ENCODE results near the gene PFDN1.

The PFDN1 gene

DNA sequence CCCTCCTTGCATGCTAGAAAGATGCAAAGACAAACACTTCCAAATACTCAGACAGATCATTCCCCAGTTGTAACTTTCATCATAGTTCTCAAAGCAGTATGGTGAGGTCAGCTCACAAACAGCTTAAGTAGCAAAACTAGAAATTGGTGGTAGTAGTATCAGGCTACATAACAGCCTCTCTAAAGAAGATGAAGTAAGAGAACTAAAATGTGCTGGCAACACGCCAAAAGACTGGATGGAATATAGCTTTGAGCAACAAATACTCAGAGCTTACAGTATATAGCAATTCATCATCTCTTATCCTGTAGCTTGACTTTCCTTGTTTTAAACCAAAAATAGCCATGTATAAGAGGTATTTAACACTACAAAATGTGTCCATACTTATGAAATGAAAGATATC, 7.5 kb downstream of the PFDN1 start:
- TF ChIP-seq, protein P1, sequence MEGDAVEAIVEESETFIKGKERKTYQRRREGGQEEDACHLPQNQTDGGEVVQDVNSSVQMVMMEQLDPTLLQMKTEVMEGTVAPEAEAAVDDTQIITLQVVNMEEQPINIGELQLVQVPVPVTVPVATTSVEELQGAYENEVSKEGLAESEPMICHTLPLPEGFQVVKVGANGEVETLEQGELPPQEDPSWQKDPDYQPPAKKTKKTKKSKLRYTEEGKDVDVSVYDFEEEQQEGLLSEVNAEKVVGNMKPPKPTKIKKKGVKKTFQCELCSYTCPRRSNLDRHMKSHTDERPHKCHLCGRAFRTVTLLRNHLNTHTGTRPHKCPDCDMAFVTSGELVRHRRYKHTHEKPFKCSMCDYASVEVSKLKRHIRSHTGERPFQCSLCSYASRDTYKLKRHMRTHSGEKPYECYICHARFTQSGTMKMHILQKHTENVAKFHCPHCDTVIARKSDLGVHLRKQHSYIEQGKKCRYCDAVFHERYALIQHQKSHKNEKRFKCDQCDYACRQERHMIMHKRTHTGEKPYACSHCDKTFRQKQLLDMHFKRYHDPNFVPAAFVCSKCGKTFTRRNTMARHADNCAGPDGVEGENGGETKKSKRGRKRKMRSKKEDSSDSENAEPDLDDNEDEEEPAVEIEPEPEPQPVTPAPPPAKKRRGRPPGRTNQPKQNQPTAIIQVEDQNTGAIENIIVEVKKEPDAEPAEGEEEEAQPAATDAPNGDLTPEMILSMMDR (IDR thresholded peaks at IDR 0.05; ENCODE audit: extremely low read depth, missing control alignments): no peak
- no peak for DNase-seq (ENCODE audit: low spot score)

- no peak for DNase-seq (ENCODE audit: low spot score)
- TF ChIP-seq, protein P1 (IDR thresholded peaks at IDR 0.05; ENCODE audit: extremely low read depth, missing control alignments): no peak
These were observed 8.1 kb downstream of the PFDN1 start for GRCh38 chr5:140294753-140295152.

DNA sequence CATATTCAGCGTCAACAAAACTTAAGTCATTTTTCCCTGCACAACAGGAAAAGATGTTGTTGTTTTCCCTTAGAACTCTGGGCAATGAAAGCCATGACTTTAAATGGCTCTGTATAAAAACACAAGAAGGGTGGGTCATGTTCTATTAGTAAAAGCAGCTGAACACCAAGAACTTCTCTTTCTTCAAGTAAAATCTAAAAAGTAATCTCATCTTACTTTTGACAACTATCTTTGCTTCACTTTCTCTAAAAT, 9.1 kb downstream of the PFDN1 start:
- DNase-seq (ENCODE audit: low spot score): no peak
- TF ChIP-seq, protein P1 (IDR thresholded peaks at IDR 0.05; ENCODE audit: extremely low read depth, missing control alignments): no peak

DNA sequence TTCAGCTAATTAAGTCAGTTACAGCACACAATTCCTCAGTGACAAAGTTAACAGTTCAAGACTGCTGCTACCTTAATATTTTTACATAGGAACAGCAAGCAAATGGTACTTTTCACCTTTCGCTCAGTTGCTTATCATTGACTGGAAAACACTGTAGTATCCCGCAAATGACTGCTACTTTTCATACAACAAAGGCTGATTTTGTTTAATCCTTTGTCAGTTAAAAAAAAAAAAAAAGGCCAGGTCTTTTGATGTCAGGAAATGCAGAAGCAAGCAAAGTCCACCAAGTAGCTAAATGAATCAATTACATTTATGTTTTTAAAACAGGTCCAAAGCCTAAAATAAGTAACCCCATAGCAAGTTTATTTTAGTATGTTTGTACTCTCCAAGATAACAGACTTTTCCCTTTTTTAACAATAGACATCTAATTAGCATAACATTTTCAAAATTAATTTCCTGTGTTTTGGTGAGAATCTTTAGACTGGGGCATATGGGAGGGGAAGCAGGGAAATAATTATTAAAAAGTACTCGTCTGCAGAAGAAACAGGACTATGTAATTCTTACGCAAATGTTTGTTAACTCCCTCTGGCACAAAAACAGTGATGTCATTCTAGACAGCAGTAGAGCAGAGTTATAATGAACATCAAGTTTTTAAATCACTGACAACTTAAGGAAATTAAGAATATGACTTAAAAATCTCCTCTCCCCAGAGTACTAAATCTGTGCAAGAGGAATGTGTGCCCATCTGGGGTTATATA, 9.6 kb downstream of the PFDN1 start:
- DNase-seq (ENCODE audit: low spot score): no peak
- TF ChIP-seq, protein P1 (IDR thresholded peaks at IDR 0.05; ENCODE audit: extremely low read depth, missing control alignments): no peak

DNA sequence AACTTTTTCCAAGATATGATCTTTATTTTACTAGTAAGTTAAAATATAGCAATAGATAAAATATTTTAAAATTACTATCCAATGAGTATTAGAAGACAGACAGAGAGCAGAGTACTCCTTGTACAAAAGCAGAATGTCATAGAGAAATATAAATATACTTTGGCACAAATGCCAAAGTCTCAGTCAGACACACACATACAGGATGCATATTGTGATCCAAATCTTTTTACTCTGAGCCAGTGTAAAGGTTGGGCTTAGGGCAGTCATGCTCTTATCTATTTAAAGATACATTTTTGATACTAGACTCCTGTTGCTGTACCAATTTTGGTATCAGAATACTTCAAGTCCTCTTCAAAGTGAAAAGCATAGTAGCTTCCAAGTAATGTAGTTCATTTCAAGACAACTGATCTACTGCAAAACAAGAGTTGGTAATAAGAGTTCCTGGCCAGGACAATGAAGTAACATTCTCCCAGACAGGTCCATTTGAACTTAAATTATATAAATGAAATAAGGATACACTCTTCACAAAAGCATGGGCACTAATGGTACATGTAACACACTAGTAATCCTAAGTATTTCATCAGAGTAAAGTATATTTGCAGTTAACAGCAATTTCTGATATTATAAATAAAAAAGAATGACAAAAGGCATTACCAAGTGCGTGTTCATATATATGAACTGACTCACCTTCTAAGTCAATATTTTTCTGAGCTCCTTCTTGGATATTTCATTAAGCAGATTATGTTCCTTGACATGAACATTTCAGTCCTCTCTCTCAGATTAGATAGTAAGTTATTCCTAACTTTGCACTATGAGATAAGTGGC, 10.5 kb downstream of the PFDN1 start:
- TF ChIP-seq, protein P1 (IDR thresholded peaks at IDR 0.05; ENCODE audit: extremely low read depth, missing control alignments): no peak
- no peak for DNase-seq (ENCODE audit: low spot score)

- TF ChIP-seq, protein P1 (IDR thresholded peaks at IDR 0.05; ENCODE audit: extremely low read depth, missing control alignments): no peak
- DNase-seq (ENCODE audit: low spot score): no peak
These were observed 14.9 kb downstream of the PFDN1 start for GRCh38 chr5:140287801-140288521.

- TF ChIP-seq, protein P1 (IDR thresholded peaks at IDR 0.05; ENCODE audit: extremely low read depth, missing control alignments): no peak
- no peak for DNase-seq (ENCODE audit: low spot score)
These were observed 16.5 kb downstream of the PFDN1 start for GRCh38 chr5:140286424-140286823.

Measured in GM20000 (cell line).